ENCODE measurements around the gene CYP2J2.
"Not testable (repeated sequence)": the region's sequence is repeated elsewhere in the genome, so short reads cannot be mapped to it uniquely, and the experiment has no call there.

Gene CYP2J2

DNA sequence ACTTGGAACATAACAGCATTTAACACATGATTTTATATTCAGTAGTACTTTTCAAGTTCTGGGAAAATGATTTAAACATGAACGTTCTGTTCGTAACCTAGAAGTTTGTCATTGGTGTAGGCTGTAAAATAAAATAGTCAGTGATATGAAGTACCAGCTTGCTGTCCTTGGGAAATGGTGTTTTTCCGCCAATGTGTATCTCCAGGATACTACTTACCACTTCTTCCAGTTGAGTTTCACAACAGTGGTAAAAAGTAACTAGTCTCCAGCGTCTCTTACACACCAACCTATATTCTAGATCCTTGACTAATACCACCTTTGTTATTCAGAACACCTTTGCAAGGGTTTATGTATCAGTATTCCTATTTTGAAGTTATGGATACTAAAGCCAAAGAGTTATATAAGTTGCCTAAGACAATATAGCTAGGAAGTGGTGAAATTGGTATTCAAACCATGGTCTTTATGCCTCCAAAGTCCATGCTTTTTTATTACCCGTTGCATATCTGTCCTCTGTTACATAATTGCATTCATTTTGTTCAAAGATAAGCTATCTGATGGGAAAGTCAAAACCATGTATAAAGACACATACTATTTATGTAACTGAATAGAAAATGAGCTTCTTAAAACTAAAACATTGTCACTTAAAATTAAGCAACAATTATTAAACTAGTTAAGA is 68.8 kb downstream of the CYP2J2 start:
- no peak for FAIRE-seq

DNA sequence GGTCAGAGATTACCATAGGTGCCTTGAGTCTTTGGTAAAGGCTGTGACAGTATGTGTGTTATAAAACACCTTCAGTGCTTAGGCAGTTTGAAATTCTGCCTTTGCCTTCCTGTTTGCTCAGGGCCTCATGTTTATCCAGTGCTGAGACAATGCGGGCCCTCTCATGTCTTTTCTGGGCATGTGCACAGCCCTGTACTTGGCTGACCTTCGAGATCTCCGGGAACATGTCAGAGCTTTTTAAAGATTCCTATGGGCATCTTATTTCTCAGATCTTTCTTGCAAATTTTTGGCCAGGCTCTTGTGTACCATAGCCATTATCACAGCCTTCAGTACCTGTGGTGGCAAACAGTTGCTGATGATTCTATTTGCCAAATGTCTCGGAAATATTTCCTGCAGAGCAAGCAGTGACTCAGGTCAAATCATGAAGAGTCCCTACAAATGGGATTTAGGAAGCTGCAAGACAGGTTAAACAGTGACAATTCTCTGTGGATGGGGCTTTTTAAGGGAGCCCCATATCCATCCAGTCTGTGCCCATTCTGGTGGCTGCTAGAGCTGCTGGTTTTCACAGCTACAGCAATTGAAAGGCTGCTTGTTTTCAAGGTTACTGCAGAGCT is 69.7 kb downstream of the CYP2J2 start:
- no peak for FAIRE-seq

DNA sequence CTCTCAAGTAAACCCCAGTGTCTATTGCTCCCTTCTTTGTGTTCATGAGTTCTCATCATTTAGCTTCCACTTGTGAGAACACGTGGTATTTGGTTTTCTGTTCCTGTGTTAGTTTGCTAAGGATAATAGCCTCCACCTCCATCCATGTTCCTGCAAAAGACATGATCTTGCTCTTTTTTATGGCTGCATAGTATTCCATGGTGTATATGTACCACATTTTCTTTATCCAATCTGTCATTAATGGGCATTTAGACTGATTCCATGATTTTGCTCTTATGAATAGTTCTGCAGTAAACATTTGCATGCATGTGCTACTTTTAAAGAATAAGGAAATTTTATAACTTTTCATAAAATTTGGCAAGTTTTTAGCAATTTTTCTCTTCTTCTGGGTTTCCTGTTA is 71.3 kb downstream of the CYP2J2 start:
- FAIRE-seq: not testable (repeated sequence)

DNA sequence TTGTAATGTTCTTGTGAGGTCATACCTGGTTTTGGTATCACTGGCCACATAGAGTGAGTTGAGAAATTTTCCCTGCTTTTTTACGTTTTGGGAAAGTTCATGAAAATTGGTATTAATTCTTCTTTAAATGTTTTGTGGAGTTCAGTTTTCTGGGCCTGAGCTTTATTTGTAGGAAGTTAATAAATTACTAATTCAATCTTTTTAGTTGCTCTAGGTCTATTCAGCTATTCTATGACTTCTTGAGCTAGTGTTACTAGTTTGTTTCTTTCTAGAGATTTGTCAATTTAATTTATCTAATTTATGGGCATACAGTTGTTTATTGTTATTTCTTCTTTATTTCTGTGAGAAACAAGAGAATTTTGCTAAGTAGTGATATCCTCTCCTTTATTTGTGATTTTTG is 74.5 kb downstream of the CYP2J2 start:
- no peak for FAIRE-seq

DNA sequence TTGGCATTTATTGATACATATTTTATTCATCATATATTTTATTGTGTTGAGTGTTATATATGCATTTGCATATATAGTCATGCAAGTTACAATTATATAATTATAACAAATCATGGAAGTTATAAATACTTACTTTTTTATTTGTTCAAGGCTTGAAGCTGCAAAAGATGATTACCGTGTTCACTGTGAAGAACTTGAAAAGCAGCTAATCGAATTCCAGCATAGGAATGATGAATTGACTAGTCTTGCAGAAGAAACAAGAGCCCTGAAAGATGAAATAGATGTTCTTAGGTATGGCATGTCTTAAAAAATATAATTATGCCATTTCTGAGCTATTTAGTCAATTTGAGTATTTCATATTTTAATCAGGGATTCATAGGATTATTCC is 79.7 kb downstream of the CYP2J2 start:
- FAIRE-seq: no peak

DNA sequence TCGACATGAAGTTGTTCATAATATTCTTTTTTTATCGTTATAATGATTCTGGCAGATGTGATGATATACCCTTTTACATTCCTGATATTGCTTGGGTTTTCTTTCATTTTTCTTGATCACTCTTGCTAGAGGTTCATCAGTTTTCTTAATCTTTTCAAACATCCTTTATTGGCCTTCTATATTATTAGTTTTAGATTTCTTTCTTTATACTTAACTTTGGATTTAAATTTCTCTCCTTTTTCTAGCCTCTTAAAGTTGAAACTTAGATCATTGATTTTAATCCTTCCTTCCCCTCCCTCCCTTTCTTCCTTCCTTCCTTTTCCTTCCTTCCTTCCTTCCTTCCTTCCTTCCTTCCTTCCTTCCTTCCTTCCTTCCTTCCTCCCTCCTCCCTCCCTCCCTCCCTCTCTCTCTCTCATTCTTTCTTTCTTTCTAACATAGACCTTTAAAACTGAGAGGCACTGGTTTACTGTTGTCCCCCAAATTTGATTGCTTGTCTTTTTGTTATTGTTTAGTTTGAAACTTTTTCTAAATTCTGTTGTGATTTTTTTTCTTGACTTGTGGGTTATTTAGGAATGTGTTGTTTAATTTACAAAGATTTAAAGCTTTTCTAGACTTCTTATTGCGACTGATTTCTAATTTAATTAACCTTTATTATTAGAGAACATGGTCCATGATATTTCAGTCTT is 80.2 kb downstream of the CYP2J2 start:
- FAIRE-seq: no peak

DNA sequence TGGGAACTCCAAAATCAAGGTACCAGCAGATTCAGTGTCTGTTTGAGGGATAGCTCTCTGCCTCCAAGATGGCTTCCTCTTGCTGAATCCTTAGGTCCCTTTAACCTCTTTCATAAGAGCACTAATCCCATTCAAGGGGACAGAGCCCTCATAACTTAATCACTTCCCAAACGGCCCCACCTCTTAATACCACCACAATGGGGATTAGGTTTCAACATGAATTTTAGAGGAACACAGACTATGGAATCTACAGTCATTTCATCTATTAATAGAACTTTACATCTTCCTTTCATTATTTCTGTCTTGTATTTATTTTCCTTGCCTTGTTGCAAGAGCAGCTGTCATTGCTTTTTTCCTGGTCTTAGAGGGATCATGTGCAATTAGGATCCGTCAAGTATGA is 81.5 kb downstream of the CYP2J2 start:
- FAIRE-seq: no peak
